ENCODE measurements around the gene WNT11. TPM values are rescaled to one million over a fixed set of nuclear protein-coding genes. Genes with fewer than 3 reads are reported as not detected.

WNT11 gene
- polyA plus RNA-seq, 1 donor (not counting 4 experiments of a cell fraction or from before 2014, with no cell fraction given): not detected

DNA sequence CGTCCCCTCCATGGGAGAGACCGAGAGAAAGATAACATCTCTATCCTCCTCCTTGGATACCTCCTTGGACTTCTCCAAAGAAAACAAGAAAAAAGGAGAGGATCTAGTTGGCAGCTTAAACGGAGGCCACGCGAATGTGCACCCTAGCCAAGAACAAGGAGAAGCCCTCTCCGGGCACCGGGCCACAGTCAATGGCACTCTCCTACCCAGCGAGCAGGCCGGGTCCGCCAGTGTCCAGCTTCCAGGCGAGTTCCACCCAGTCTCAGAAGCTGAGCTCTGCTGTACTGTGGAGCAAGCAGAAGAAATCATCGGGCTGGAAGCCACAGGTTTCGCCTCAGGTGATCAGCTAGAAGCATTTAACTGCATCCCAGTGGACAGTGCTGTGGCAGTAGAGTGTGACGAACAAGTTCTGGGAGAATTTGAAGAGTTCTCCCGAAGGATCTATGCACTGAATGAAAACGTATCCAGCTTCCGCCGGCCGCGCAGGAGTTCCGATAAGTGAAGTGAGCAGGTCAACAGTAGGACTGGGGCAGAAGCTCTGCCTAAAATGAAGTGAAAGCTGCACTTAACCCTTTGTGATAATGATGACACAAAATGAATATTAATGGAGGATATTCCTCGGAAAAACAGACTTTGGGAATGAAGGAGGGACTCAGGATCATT is 65.3 kb downstream of the WNT11 start:
- TF ChIP-seq EZH2 (IDR thresholded peaks at IDR 0.05; ENCODE audit: low read length): no peak
- TF ChIP-seq, protein P1, sequence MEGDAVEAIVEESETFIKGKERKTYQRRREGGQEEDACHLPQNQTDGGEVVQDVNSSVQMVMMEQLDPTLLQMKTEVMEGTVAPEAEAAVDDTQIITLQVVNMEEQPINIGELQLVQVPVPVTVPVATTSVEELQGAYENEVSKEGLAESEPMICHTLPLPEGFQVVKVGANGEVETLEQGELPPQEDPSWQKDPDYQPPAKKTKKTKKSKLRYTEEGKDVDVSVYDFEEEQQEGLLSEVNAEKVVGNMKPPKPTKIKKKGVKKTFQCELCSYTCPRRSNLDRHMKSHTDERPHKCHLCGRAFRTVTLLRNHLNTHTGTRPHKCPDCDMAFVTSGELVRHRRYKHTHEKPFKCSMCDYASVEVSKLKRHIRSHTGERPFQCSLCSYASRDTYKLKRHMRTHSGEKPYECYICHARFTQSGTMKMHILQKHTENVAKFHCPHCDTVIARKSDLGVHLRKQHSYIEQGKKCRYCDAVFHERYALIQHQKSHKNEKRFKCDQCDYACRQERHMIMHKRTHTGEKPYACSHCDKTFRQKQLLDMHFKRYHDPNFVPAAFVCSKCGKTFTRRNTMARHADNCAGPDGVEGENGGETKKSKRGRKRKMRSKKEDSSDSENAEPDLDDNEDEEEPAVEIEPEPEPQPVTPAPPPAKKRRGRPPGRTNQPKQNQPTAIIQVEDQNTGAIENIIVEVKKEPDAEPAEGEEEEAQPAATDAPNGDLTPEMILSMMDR (optimal IDR thresholded peaks at IDR 0.05 in 1 of 3, IDR thresholded peaks at IDR 0.05 in 1 of 3, conservative IDR thresholded peaks at IDR 0.05 in 1 of 3; ENCODE audit: extremely low read depth in 1 of 3, insufficient read depth in 2 of 3, low read length in 3 of 3): no peak
- Histone ChIP-seq H3K27ac (ENCODE audit: control insufficient read depth, insufficient read depth, low read length) (no peak overlapping the region), H3K9ac (ENCODE audit: control insufficient read depth, extremely low read depth, insufficient read depth, low read length) (no peak overlapping the region), H3K9me1 (ENCODE audit: control insufficient read depth, extremely low read depth, insufficient read depth, low read length) (no peaks in the 10 kb centered on the region), H3K4me2 (ENCODE audit: control insufficient read depth, extremely low read depth, insufficient read depth, low read depth, low read length) (no peak overlapping the region), H4K20me1 (ENCODE audit: control insufficient read depth, extremely low read depth, insufficient read depth, low read length) (no peaks in the 10 kb centered on the region), H2AFZ (ENCODE audit: control insufficient read depth, low read length) (no peak overlapping the region), H3K27me3 (ENCODE audit: control insufficient read depth, extremely low read depth, insufficient read depth, low read length) (no peaks in the 10 kb centered on the region), H3K36me3 (ENCODE audit: control insufficient read depth in 2 of 2, extremely low read depth in 1 of 2, insufficient read depth in 2 of 2, low read length in 2 of 2) (peaks cover 0 to 6% of the 10 kb centered on the region in 2 experiments), H3K4me1 (ENCODE audit: control insufficient read depth, extremely low read depth, insufficient read depth, low read length) (no peaks in the 10 kb centered on the region), H3K9me3 (ENCODE audit: control insufficient read depth, low read depth, low read length) (no peaks in the 10 kb centered on the region), H3K4me3 (ENCODE audit: control insufficient read depth in 2 of 3, extremely low read depth in 1 of 3, insufficient read depth in 2 of 3, low read depth in 1 of 3, low read length in 3 of 3) (no peak overlapping the region), H3K79me2 (ENCODE audit: control insufficient read depth, insufficient read depth, low read length) (no peaks in the 10 kb centered on the region)
- no peak for FAIRE-seq
- dilution Hi-C loops (cut with MboI; ENCODE audit: extremely low pct_ligation_motif_present, low sequenced_read_pairs): no loop called here
- no peak for DNase-seq (ENCODE audit: low read depth, low spot score)

DNA sequence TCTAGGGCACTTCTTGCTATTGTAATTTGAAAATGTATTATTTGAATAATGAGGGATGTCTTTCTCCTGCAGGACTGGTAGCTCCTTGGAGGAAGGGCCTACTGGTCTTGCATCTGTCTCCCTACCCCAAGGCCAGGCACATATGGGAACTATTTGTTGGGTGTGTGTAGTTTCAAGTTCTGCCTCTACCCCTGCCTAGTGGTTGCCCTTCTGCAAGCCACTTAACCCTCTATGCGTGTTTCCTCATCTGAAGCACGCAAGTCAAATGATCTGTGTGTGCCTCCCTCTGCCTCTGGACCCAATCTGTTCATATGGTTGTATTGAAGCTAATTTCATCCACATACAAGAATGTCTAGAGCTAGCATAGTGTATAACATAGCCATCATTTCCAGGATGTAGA is 67.0 kb downstream of the WNT11 start:
- TF ChIP-seq EZH2 (IDR thresholded peaks at IDR 0.05; ENCODE audit: low read length): no peak
- TF ChIP-seq, protein P1 (optimal IDR thresholded peaks at IDR 0.05 in 1 of 3, IDR thresholded peaks at IDR 0.05 in 1 of 3, conservative IDR thresholded peaks at IDR 0.05 in 1 of 3; ENCODE audit: extremely low read depth in 1 of 3, insufficient read depth in 2 of 3, low read length in 3 of 3): no peak
- H3K4me3 ChIP-seq (ENCODE audit: control insufficient read depth in 2 of 3, extremely low read depth in 1 of 3, insufficient read depth in 2 of 3, low read depth in 1 of 3, low read length in 3 of 3): no peak overlapping the region
- no peaks in the 10 kb centered on the region for H3K79me2 ChIP-seq (ENCODE audit: control insufficient read depth, insufficient read depth, low read length)
- H3K4me2 ChIP-seq (ENCODE audit: control insufficient read depth, extremely low read depth, insufficient read depth, low read depth, low read length): no peak overlapping the region
- H3K9ac ChIP-seq (ENCODE audit: control insufficient read depth, extremely low read depth, insufficient read depth, low read length): no peak overlapping the region
- H3K27me3 ChIP-seq (ENCODE audit: control insufficient read depth, extremely low read depth, insufficient read depth, low read length): no peaks in the 10 kb centered on the region
- no peak for DNase-seq (ENCODE audit: low read depth, low spot score)
- H2AFZ ChIP-seq (ENCODE audit: control insufficient read depth, low read length): no peak overlapping the region
- H4K20me1 ChIP-seq (ENCODE audit: control insufficient read depth, extremely low read depth, insufficient read depth, low read length): no peaks in the 10 kb centered on the region
- H3K4me1 ChIP-seq (ENCODE audit: control insufficient read depth, extremely low read depth, insufficient read depth, low read length): no peaks in the 10 kb centered on the region
- no peaks in the 10 kb centered on the region for H3K9me3 ChIP-seq (ENCODE audit: control insufficient read depth, low read depth, low read length)
- dilution Hi-C loops (cut with MboI; ENCODE audit: extremely low pct_ligation_motif_present, low sequenced_read_pairs): no loop called here
- no peaks in the 10 kb centered on the region for H3K9me1 ChIP-seq (ENCODE audit: control insufficient read depth, extremely low read depth, insufficient read depth, low read length)
- no peak overlapping the region for H3K27ac ChIP-seq (ENCODE audit: control insufficient read depth, insufficient read depth, low read length)
- FAIRE-seq: no peak
- peaks cover 0 to 6% of the 10 kb centered on the region in 2 experiments for H3K36me3 ChIP-seq (ENCODE audit: control insufficient read depth in 2 of 2, extremely low read depth in 1 of 2, insufficient read depth in 2 of 2, low read length in 2 of 2)

Other genes starting within 250 kb of the WNT11 start
- 24.9 to 49.8 TPM (median 28.8 TPM) in 3 replicates for gene THAP12, start 174.6 kb upstream of the WNT11 start, polyA plus RNA-seq
- gene GVQW3, start 174.8 kb upstream of the WNT11 start, polyA plus RNA-seq: 0.39 to 0.80 TPM (median 0.48 TPM) in 3 replicates
- 9.3 to 11.3 TPM (median 10.1 TPM) in 3 replicates for gene EMSY, start 238.5 kb upstream of the WNT11 start, polyA plus RNA-seq

All from keratinocyte (primary cell).